Right forelimb (tissue), 1 donor: Measurements from ENCODE around the gene PDE4A.

Experiments
- DNase-seq: peaks from one replicate; pipeline ENCODE4 v3.0.0-alpha.2; 2018

Gene PDE4A

DNA sequence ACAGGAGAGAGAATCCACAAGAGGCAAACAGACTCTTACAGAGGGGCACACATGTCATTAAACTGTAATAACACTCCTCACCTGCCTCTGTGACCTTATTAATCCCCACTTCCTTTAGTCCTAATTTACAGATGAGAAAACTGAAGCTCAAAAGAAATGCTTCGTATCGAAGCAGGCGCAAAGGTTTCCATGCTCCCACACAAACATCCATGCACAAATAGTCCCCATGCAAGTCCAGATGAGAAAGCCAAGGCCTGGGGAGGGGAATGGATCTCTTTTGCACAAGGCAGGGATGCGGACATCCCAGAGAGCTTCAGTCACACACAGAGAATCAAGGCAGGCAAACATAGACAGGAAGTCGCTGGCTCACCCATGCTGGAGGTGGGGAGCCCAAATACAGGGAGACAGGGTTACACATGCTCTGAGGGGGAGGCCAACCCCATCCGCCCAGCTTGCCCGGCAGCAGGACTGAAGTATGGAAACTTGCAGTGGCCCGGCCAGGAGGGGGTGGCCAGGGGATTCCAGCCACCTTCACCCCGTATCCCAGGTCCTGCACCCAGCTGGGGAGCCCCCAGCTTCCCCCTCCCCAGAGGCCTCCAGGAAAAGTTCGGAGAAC, 96.4 kb downstream of the PDE4A start:
- DNase-seq: no peak

GRCh38 chr19:10517361-10517759, 97.0 kb downstream of the PDE4A start, which contains the start of gene S1PR5:
Gene S1PR5, minus strand, starts transcription at chr19:10517447. Its CDS starts 2,436 bp downstream, at chr19:10515011.
- DNase-seq: no peak

GRCh38 chr19:10517760-10518443, 97.6 kb downstream of the PDE4A start:
- DNase-seq: no peak

DNA sequence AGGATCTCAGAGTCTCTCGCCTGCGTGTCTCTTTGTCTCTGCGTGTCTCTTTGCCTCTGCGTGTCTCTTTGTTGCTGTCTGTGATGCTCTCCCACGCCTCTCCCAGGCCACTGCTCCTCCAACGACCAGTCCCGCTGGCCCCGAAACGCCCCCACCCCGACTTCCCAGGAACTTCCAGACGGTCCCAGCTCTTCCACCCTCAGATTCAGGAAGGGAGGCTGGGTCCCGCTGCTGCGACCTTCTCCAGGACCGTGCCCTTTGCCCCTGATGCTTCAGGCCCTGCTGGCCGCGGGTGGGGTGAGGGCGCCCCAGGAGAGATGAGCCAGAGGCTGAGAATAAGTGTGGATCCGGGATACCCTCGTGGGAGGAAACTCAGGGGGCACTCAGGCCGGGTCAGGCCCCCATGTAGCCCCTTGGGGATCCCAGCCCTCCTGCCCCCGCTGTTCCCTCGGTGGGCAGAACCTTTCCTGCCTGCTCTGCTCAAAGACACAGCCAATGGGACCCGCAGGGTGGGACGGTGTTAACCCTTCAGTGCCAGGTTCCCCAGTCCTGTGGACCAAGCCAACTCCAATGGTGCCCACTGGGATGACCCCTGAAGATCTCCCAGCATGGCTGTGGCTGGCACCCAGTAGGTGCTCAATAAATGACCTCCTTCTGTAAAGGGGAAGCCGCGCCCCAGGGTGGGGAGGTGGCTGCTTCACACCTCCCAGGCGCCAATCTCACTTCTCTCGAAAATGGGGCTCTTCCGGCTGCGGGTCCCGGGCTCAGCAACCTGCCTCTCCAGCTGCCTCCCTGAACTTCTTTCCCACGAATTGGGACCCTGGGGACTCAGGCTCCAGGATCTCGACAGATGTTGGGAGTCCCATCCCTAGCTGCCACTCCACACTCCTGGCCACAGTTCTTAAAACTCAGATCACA, 98.4 kb downstream of the PDE4A start:
- no peak for DNase-seq
